NCI-H2029 (cell line): Measurements from ENCODE around the gene MAST4.

Experiments
- DNase-seq: peaks from one replicate; lab custom pipeline; 2025; lab: John Stamatoyannopoulos, UW

The MAST4 gene

GRCh38 chr5:67045816-67046740, 449.9 kb downstream of the MAST4 start:
- no peak for DNase-seq

- DNase-seq, result no peak
Observed at GRCh38 chr5:67047160-67047559, 451.0 kb downstream of the MAST4 start.

DNA sequence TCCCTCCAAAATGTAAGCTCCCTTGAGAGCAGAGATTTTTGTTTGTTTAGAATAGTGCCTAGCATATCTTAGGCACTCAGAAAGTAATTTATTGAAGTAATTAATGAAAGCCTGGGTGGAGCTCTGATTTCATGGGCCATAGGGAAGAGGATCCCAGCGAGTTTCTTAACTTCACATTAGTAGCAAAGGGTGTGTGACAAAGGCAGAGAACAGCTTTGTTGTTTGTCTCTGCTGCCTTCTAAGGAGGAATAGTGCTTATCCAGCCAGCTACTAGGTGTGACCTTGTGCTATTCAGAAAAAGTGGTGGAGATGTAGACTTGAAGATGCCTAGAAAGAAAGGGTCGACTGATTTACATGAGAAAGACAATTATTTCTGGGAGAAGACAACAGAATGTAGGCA, 451.4 kb downstream of the MAST4 start:
- DNase-seq, result no peak

GRCh38 chr5:67050125-67050524, 453.9 kb downstream of the MAST4 start:
- peak; percentile 82 for DNase-seq

DNA sequence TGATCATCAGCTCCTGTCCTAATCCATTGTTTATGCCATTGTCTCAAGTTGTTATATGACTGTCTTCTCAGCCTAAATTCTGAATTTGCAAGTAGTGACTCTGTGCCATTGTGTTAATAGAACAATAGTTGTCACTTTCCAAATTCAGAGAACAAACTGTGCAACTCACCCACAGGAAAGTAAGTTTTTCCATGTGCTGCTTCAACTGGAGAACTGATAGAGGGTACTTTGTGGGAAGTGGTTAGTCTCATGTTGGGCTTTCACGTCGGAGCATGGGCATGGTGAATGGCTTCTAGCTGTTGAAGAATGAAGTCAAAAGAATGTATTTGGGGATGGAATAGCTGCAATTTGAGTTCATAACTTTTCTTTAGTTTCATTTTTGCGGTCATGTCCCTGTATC, 454.4 kb downstream of the MAST4 start:
- DNase-seq, result no peak

DNA sequence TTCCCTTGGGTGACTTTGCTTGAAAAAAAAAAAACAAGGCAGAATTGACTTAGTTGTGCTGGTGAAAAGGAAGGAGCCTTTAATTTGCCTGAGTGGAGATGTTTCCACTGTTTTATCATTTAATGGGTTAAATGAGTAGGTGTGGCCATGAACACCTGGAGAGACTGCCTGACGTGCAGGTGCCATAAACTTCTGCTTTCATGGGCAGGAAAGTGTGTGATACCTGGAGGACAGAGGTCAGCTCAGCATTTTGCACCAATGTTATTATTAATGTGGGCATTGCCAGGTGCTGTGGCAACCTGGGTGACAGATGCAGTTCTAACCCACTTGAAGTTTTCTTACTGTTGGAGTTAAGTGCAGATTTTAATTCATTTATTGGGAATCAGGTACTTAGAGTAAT, 455.0 kb downstream of the MAST4 start:
- DNase-seq, result peak; percentile 34

- no peak for DNase-seq
Observed at GRCh38 chr5:67052034-67052433, 455.8 kb downstream of the MAST4 start.

GRCh38 chr5:67053229-67053628, 457.0 kb downstream of the MAST4 start:
- no peak for DNase-seq

DNA sequence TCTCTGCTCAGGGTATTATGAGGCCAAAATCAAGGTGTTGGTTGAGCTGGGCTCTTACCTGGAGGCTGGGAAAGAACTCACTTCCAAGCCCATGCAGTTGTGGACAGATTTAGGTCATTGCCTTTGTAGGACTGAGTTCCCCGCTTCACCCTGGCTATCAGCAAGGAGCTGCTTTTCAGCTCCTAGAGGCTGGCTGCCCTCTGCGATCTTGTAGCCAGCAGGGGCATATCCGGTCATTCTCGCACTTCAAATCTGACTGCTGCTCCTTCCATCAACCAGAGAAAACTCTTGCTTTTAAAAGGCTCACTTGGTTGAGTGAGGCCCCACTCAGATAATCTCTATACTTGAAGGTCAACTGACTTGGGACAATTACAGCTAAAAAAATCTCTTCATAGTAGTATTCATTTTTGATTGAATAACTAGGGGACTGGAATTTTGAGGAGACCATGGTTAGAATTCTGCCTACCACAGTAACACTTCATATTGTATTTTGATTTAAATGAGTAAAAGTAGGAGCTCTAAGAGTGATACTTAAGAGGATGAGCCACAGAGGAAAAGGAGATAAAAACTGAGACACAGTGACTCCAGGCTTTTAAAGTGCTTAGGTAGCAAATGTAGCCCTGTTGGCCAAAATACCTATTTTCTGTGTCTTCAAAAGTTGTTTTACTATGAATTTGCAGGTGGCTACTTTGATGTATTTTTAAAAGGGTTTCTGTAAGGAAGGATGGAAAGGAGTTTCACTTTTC, 463.0 kb downstream of the MAST4 start:
- DNase-seq, result no peak

GRCh38 chr5:67059744-67060490, 463.7 kb downstream of the MAST4 start:
- no peak for DNase-seq

- DNase-seq, result no peak
Observed at GRCh38 chr5:67061511-67061910, 465.3 kb downstream of the MAST4 start.

DNA sequence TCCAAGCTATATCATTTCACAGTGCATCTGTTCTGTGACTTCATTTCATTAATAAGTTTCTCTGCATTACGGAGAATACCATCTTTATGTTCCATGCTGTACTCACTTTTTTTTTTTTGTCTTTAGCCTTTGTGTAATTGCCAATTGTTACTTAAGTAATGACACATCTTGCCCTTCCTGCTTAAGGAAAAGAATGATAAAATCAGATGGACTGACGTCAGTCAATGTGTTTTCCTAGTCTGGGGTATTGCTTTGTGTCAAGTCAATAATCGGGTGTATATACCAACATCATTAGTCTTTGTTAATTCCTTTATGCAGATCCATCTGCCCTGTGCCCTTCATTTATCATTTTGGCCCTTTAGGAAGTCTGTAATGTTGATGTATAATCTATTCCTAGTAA, 466.9 kb downstream of the MAST4 start:
- DNase-seq, result no peak

DNA sequence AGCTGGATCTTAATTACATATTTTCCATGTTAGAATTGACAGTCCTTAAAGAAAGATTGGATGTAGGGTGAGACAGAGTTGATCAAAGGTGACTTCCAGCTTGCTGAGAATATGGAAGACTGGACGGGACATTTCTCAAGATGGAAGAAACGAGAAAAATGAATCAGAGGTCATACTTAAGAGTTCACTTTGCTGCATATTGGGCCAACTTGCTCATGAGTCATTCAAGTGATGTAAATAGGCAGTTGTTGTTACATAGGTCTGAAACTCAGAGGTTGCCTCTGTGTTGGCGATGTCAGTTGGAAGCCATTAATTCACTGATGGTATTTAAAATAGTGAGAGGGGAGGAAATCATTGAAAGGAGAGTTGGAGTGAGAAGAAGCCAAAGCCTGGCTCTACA, 467.6 kb downstream of the MAST4 start:
- no peak for DNase-seq

GRCh38 chr5:67065237-67065636, 469.0 kb downstream of the MAST4 start:
- DNase-seq, result no peak

- DNase-seq, result no peak
Observed at GRCh38 chr5:67065696-67066095, 469.5 kb downstream of the MAST4 start.

DNA sequence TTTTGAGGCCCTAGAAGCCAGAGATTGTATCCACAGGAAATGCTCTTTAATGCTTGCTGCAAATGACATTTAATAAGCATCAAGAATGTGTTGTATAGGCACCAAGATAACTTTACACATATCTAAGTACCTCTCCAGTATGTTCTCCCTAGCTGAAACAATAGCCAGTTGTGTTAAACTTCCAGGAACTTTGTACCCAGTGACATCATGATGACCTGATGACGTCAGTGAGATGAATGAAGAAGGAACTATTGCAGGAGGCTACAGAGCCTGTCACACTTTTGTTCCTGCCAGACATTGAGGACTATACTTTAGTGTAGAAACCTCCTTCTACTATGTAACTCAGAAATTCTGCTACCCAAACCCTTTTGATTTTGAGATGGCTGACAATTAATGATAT, 470.6 kb downstream of the MAST4 start:
- no peak for DNase-seq

- DNase-seq, result no peak
Observed at GRCh38 chr5:67073045-67073680, 477.0 kb downstream of the MAST4 start.

GRCh38 chr5:67077296-67077695, 481.1 kb downstream of the MAST4 start:
- no peak for DNase-seq

- DNase-seq, result peak; percentile 44
Observed at GRCh38 chr5:67081261-67081660, 485.1 kb downstream of the MAST4 start.

GRCh38 chr5:67082941-67083340, 486.7 kb downstream of the MAST4 start:
- no peak for DNase-seq

DNA sequence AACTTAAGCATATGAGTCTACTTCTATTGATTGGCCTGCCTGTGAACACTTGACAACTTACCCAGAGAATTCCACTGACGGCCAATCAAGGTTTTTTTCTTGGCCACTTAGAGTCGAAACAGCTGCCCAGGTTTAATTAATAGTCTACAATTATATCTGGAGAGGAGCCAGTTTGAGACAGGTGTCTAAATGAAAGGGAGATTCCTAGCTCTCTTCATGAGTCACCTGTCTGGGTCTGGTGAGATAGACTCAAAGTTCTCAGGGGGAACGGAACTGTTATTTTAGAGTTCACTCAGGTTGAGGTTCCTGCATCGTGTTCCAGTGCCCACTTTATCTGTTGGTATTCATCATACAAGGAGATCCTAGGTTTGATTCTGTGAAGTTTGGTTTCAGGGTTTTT, 489.4 kb downstream of the MAST4 start:
- DNase-seq, result peak; percentile 86

- DNase-seq, result peak; percentile 18
Observed at GRCh38 chr5:67089200-67089725, 493.1 kb downstream of the MAST4 start.
